HG02852 (cell line): ENCODE data around the gene PKD2.
"Not testable (repeated sequence)": the region's sequence is repeated elsewhere in the genome, so short reads cannot be mapped to it uniquely, and the experiment has no call there.

Source experiments
- ATAC-seq: cut with Tn5 transposase; IDR thresholded peaks from one replicate; pipeline ENCODE4 v1.9.1; 2021; ENCODE audit warnings: mild to moderate bottlenecking, moderate library complexity; ENCODE audit not compliant: unreplicated experiment

The PKD2 gene

GRCh38 chr4:88109123-88109881 lies 101.9 kb downstream of the PKD2 start:
- no peak for ATAC-seq

DNA sequence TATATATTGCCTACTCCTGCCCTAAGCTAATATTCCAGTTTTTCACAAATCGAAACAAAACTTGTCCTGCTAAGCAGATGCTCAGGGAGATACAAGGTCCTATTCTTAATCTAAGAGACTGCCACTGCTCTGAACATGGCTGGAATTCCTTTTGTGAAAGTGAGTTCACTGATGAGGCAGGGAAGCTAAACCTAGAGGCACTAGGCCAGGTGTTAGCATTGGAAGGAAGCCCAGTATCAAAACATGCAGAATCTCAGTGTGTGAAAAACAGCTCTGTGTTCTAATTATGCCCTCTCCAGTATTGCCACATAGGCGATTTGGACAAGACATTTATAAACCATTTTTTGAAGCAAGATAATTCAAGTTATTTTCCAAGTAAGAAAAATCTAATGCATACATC lies 103.4 kb downstream of the PKD2 start:
- no peak for ATAC-seq

- no peak for ATAC-seq
These were observed 105.4 kb downstream of the PKD2 start for GRCh38 chr4:88112856-88113255.

DNA sequence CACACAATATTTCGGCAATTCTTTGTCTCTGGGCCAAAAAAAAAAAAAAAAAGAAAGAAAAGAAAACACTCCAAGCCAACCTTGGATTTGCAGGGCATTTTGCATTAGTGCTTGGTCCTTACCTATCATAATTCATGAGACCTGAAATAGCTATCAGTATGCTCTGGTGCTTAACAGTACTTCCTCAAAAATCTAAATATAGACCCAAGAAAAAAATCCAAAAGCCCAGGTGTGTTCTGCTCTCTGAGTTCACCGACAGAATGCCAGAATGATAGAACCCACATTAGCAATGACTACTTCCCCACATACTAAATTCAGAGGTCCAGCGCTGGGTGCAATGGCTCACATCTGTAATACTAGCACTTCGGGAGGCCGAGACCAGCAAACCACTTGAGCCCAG lies 108.2 kb downstream of the PKD2 start:
- ATAC-seq: no peak

- ATAC-seq: no peak
These were observed 112.5 kb downstream of the PKD2 start for GRCh38 chr4:88119943-88120342.

DNA sequence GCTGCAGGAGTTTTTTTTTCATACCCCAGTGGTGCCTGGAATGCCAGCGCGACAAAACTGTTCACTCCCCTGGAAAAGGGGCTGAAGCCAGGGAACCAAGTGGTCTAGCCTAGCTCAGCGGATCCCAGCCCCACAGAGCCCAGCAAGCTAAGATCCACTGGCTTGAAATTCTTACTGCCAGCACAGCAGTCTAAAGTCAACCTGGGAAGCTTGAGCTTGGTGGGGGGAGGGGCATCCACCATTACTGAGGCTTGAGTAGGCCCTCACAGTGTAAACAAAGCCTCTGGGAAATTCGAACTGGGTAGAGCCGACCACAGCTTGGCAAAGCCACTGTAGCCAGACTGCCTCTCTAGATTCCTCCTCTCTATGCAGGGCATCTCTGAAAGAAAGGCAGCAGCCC lies 114.8 kb downstream of the PKD2 start:
- not testable (repeated sequence) for ATAC-seq
